ACHN (cell line): ENCODE measurements around the gene GPX3.

ENCODE experiments used
- DNase-seq: peaks from one replicate; pipeline ENCODE4 v3.0.0-alpha.2; 2015
- in situ Hi-C: cut with HindIII; loops from 2 replicates; pipeline ENCODE4 v1.10.0; 2017; ENCODE audit warnings: low sequenced_read_pairs, low pct_ligation_motif_present, low pct_unique_long_range_greater_than_20kb

The GPX3 gene

DNA sequence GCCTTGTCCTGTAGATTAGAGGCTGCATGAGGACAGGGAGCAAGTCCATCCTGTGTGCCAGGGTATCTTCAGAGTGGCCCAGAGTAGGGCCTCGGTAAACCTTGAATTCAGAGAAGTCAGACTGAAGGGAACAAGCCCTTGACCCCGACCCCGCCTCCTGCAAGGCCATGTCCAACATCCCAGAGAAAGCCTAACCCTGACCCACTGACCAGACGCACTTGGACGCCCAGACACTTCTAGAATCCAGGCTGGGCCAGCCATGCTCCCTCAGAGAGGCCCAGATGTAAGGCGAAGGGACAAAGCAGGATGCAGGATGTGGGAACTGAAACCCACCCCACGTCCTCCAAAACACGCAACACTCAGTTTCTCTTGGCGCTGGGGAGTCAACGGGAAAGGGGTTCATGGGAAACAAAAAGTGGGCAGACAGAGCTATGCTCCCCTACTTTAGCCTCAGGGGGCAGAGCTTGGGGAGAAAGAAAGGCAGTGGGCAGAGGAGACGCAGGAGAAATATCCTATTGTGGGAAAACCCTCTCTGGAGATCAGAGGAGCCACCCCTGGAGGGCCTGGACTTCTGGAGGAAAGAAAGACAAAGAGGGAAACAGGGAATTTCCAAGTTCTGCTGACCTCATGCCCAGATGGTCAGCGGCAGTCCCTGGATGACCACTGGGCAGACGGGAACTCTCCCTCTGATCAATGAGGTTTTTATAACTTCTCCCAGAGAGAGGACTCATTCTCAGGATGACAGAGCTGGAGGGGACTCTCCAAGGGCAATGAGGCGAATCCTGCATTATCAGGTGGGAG lies 47.4 kb downstream of the GPX3 start:
- no peak for DNase-seq
- in situ Hi-C loops: no loop called here

DNA sequence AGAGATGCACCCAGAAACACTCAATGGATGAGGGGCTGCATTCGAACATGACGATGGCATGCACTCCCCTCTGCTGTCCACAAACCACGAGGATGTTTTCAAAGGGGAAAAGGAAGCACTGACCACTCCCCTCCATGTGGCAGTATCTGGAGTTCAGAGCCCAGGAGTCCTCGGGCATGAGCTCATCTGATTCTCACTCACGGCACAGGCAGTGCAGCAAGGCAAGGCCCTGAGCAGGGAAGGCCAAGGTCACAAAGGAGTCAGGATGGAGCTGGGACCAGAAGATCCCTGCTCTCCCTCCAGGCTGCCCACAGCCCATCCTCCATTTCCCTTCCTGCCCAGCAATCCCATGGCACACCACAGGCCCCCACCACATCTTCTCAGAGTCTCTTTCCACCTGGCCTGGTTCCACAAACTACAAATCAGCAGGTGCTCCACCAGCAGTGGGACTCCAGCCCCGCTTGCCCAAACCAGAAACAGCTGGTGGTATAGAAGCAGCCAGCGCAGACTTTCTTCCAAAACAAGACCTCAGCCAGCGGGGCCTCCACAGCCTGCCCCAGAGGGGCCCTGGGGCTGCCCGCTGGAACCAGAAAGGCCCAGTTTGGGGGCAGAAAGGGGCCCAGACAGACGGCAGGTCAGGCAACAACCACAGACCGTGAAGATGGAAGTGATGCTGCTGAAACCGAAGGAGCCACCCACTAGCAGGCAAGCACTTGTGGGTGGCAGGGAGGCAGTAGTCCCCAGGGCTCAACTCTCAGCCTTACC lies 48.2 kb downstream of the GPX3 start:
- in situ Hi-C loops: no loop called here
- DNase-seq: no peak

- in situ Hi-C loops: no loop called here
- no peak for DNase-seq
Measured at GRCh38 chr5:151070449-151070848, 50.1 kb downstream of the GPX3 start.

GRCh38 chr5:151071021-151071420 lies 50.6 kb downstream of the GPX3 start:
- no peak for DNase-seq
- in situ Hi-C loops: no loop called here

GRCh38 chr5:151071848-151072629 lies 51.6 kb downstream of the GPX3 start:
- in situ Hi-C loops: no loop called here
- DNase-seq: no peak

DNA sequence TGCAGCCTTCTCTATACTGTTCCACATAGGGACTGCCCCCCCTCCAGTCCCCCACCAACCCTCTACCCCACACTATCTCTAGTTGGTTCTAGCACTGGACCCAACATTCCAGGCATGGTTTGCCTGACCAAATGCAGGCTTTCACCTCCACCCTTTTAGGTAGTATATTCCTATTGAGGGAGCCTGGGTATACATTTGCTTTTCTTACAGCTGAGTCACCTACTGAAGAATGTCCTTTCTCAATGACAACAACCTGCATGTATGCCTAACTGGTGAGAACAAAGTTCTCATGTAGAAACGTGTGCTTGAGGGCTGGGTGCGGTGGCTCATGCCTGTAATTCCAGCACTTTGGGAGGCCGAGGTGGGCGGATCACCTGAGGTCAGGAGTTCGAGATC lies 52.2 kb downstream of the GPX3 start:
- in situ Hi-C loops: no loop called here

GRCh38 chr5:151073280-151073679 lies 52.9 kb downstream of the GPX3 start:
- no peak for DNase-seq
- in situ Hi-C loops: no loop called here

More for the DNA sequence above, 52.2 kb downstream of the GPX3 start:
- DNase-seq: peak; percentile 42

DNA sequence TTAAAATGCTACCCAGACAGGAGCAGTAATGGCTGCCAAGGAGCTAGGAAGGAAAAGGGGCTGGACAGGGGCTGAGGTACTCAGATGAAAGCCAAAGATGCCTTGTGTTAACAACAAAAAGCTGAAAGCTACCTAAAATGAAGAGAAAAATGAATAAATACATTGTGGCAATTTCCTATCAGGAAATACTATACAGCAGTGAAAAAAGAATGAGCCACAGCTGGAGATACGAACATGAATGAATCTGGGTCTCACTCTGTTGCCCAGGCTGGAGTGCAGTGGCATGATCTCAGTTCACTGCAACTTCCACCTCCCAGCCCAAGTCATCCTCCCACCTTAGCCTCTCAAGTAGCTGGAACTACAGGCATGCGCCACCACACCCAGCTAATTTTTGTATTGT lies 54.2 kb downstream of the GPX3 start:
- in situ Hi-C loops: no loop called here
- no peak for DNase-seq

GRCh38 chr5:151075698-151076331 lies 55.4 kb downstream of the GPX3 start:
- in situ Hi-C loops: no loop called here

GRCh38 chr5:151076616-151077015 lies 56.2 kb downstream of the GPX3 start:
- in situ Hi-C loops: no loop called here
- DNase-seq: no peak

More at GRCh38 chr5:151075698-151076331, 55.4 kb downstream of the GPX3 start:
- no peak for DNase-seq

- no peak for DNase-seq
- in situ Hi-C loops: no loop called here
Measured at GRCh38 chr5:151077419-151077818, 57.0 kb downstream of the GPX3 start.

GRCh38 chr5:151077967-151078366 lies 57.6 kb downstream of the GPX3 start:
- in situ Hi-C loops: no loop called here

More at GRCh38 chr5:151077967-151078366, 57.6 kb downstream of the GPX3 start:
- no peak for DNase-seq
